ENCODE measurements around the gene MAML3.
"Not testable (repeated sequence)": the region's sequence is repeated elsewhere in the genome, so short reads cannot be mapped to it uniquely, and the experiment has no call there.

MAML3 gene

DNA sequence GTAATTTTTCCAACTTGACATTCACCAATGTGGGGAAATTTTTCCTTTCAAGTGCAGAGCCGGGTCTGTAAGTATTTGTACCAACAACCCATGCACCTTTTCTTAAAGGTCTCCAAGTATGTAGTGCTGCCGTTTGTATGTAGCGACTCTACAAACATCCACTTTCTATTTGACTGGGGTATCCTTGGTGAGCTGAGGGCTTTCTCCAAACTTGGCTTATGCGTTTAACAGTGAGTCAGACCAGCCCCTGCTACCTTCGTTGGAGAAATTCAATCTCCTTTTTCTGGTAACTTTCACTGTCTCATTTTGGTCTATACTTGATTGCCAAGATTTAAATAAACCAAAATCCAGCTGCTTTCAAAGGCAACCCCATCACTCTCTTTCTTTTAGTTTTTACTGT lies 453.4 kb downstream of the MAML3 start:
- DNase-seq: no peak

GRCh38 chr4:139698167-139698925 lies 455.6 kb downstream of the MAML3 start:
- DNase-seq: not testable (repeated sequence)

GRCh38 chr4:139696491-139696890 lies 457.5 kb downstream of the MAML3 start:
- no peak for DNase-seq

DNA sequence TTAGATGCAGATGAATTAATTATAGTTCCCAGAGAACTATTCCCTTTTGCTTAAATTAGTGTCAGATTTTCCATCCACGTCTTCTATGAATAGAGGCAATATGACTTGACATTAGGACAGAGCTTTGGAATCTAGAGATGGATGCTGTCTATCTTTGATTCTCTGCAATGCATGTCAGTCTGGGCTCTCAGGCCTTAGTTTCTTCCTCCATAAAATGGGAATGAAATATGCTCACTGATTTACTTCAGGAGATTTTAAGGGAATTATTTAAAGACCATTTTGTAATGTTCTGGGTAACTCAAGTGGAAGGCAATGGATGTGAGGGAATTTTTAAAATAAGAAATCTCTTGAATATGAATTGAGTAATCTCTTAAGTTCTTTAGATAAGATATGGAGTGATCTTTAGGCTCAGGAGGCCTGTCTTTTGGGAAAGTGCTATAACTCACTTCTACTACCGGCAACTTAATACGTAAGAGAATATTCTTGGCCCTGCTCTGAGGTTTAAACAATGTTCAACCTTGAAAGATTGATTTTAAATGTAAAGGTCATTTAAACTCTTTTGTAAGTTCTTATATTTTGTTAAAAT lies 459.4 kb downstream of the MAML3 start:
- DNase-seq: no peak

DNA sequence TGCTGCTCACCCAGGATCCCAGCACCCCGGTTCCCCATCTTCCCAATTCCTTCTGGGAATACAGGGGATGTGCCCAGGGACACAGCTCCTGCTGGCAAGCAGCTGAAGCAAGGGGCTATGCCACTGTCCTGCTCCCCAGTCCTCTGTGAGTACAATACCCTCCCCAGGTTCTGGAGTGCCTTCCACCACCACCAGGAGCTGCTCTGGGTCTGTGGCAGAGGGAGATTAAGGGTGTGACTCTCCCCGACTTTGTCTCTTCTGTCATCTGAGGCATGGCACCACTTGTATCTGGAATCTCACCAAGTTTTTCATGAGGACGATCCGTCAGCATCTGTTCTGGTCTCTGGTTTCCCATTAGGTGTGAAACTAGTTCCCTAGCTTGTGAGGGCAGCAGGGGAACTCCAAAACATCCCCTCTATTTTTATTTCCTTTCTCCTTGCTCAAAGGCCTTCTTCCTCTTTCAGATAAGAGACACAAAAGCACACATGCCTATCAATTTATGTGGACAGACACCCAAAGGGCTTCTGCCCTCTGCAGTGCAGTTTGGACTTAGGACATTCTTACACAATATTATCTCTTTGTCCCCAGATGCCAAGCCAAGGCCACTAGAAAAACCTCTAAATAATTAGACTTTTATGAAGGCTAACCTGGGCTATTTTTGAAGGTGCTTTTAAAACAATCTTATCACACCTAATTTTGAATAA lies 461.5 kb downstream of the MAML3 start:
- DNase-seq: no peak

DNA sequence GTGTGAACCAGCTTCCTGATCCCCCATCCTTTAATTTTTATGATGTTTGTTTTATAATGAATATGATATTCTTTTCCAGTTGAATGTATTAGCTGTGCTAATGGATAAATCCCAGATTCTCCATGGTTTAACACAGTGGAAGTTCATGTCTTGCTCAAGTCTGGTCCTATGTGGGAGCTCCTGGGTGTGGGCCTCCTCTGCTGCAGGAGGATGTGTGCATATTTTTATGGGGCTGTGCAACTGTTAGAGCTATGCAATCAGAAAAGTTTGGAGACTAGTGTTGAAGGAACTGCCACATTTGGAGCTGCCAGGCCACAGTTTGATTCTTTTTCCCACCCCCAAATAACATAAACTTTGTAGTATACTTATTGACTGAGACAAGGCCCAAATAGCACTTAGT lies 463.6 kb downstream of the MAML3 start:
- no peak for DNase-seq

- no peak for DNase-seq
These were observed 464.8 kb downstream of the MAML3 start for GRCh38 chr4:139689093-139689722.

DNA sequence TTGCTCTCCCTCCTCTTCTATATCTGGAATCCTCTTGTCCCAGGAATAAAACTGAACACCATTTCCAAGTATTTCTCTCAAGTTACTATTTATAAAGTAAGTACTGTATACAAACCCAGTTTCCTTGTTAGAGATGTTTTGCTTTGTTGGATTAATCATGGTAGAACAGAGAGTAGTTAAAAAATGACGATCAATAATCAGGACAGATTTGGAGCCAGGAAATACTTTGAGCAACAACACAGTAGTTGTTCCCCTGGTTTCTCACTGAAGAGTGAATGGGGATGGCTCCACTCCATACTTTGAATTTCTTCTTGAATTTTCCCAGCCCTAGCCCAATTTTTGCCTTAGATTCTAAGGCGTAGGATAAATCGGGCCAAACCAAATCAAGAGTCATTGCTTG lies 467.0 kb downstream of the MAML3 start:
- DNase-seq: no peak

- no peak for DNase-seq
These were observed 467.9 kb downstream of the MAML3 start for GRCh38 chr4:139686130-139686529.

- DNase-seq: no peak
These were observed 468.8 kb downstream of the MAML3 start for GRCh38 chr4:139685180-139685579.

GRCh38 chr4:139684351-139684750 lies 469.6 kb downstream of the MAML3 start:
- no peak for DNase-seq

- DNase-seq: no peak
These were observed 471.2 kb downstream of the MAML3 start for GRCh38 chr4:139682741-139683151.

DNA sequence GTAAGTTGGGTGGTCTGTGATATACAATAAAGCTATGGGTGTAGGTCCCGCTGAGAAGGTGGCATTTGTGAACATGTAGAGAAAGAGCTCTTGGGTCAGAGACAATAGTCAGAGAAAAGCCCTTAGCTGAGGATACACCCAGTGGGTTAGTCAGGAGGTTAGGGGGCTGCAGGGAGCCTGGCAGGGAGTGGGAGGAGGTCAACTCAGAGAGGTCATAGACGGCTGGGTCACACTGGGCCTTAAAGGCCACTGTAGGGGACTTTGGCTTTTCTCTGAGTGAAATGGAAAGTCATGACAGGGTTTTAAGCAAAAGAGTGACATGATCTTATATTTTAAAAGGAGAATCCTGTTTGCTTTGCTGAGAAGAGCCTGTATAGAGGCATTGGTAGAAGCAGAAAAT lies 471.7 kb downstream of the MAML3 start:
- DNase-seq: no peak

DNA sequence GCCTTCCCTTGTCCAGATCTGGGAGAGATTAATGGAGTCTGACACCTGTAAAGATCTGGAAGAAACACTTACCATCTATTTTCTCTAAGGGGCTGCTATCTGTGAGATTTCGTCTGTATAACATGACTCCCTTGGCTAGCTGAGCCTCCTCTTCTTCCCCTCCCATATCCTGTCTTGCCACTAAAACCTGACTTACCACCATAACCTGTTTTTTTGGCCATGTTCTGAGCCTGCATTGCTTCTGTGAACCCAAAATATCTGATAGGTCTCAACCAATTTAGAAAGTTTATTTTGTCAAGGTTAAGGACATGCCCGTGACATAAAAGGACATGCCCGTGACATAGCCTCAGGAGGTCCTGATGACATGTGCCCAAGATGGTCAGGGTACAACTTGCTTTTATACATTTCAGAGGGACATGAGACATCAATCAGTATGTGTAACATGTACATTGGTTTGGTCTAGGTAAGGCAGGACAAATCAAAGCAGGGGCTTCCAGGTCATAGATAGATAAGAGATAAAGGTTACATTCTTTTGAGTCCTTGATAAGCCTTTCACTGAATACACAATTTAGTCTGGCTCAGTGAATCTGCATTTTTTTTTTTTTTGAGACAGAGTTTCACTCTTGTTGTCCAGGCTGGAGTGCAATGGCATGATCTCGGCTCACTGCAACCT lies 476.9 kb downstream of the MAML3 start:
- DNase-seq: no peak

- DNase-seq: no peak
These were observed 477.6 kb downstream of the MAML3 start for GRCh38 chr4:139676365-139676764.

- DNase-seq: no peak
These were observed 478.3 kb downstream of the MAML3 start for GRCh38 chr4:139675651-139676050.

DNA sequence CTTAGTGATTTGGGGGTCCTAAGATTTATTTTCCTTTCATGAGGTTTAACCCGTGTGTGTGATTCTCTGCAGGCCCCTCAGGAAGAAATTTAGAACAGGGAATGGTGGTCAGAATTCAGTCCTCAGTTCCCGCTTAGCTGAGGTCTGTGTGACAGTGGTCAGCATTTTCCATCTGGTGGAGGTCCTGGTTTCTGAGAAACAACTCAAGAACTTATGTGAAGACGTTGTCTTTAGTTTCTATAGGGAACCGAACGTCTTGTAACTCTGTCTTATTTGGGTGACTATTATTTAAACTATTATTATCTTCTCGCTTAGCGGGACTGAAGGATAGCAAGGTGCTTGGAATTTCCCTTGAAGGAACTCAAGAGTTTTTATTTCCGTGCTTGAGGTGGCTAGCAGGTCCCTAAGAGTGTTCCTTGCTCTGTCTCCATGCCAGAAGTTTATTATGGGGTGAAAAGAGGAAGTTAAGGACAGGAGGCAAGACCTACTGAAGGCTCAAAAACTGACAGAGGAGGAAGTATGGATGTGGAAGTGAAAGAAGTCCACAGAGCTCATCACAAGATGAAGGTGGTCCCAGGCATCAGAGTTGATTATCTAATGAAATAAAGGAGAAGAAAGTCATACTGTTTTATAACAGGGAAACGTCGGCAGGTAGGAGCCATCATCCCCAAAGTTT lies 479.0 kb downstream of the MAML3 start:
- DNase-seq: no peak

DNA sequence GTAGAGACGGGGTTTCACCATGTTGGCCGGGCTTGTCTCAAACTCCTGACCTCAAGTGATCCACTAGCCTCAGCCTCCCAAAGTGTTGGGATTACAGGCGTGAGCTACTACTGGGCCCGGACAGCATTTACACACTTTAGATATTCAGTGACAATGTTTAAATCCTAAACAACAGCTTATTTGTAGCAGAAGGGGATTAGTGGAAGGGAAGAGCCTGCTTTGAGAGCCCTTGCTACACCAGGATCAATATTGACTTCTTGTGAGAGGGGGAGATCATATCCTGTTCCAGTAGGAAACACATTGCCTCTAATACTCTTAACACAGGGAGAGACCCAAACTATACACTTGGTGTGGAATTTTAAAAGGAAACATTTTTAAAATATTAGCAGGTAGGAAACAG lies 481.3 kb downstream of the MAML3 start:
- DNase-seq: no peak

DNA sequence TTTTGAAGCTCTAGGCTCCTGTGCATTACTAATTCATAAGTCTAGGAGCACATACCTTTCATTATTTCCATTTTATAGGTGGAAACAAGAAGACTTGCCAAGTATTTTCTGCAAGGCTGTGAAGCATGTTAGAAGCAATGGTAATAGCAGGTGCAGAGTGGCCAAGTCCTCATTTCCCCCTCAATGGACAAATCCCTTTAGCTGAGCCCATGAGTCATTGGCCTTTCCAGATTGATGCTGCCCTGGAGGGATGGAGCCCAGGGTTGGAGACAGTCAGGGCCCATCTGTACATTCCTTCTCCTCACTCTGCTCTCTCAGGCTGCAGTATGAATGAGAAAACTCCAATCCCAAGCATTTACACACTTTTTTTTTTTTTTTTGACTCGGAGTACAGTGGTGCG lies 481.8 kb downstream of the MAML3 start:
- DNase-seq: no peak

DNA sequence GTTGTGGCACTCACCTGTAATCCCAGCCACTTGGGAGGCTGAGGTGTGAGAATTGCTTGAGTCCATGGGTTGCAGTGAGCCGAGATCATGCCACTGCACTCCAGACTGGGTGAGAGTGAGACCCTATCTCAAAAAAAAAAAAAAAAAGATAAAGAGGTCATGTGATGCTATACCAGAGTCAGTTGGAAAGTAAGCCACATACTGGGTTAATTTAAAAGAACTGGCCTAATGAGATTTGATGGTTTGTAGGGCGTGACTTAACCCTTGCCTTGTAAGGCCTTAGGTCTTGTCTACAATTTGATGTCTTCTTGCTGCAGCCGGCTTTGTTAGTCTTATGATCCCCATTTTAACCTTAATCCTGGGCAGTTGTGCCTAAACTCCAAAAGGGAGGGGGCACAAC lies 483.2 kb downstream of the MAML3 start:
- DNase-seq: no peak

DNA sequence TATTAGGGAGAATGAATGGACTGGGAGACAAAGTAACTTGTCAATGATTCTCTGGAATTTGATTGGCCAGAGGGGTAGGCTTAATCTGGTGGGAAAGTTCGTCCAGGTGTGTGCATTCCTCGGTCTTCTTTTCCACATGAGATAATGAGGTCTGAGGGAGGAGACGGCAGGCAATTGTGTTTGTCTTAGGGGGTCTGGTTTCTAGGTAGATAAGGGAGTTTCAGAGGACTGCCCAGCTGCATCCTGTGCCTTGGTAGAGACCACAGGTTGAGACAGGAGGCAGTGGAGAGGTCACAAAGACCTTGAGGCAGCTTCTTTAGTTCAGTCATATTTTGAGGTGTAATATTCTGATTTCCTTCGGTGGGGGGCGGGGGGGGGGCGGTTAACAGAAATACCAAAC lies 484.1 kb downstream of the MAML3 start:
- no peak for DNase-seq

GRCh38 chr4:139669335-139669734 lies 484.6 kb downstream of the MAML3 start:
- DNase-seq: no peak

All from NCI-H69 (cell line).